GM21367 (cell line): ENCODE results near the gene PRKAR2B.

Experiments used
- ATAC-seq: cut with Tn5 transposase; IDR thresholded peaks from one replicate; pipeline ENCODE4 v1.9.1; 2021; ENCODE audit not compliant: unreplicated experiment

Gene PRKAR2B

DNA sequence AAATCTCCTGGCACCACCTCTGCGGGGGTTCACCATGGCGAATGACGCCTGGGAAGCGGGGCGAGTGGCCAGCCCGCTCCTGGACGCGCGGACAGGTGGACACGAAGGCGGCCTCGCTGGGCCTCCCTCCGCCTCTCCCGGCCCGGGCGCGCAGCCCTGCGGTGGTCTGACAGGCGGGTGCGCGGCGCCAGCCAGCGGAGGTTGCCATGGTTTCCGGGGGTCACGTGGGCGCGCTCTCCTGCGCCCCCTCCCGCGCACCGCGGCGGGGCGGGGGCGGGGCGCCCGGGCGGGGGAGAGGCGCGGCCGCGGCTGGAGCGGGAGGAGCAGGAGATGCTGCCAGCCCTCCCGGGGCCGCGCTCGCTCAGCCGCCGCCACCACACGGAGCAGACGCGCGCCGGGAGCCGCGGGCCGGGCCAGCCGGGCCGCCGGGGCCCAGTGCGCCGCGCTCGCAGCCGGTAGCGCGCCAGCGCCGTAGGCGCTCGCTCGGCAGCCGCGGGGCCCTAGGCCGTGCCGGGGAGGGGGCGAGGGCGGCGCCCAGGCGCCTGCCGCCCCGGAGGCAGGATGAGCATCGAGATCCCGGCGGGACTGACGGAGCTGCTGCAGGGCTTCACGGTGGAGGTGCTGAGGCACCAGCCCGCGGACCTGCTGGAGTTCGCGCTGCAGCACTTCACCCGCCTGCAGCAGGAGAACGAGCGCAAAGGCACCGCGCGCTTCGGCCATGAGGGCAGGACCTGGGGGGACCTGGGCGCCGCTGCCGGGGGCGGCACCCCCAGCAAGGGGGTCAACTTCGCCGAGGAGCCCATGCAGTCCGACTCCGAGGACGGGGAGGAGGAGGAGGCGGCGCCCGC is at the start of gene PRKAR2B:
Gene PRKAR2B (plus strand): TSS at position 359 of the 848 bp plus-strand sequence. CDS start 203 bp downstream, at position 562.
- ATAC-seq, result peak; percentile 81

DNA sequence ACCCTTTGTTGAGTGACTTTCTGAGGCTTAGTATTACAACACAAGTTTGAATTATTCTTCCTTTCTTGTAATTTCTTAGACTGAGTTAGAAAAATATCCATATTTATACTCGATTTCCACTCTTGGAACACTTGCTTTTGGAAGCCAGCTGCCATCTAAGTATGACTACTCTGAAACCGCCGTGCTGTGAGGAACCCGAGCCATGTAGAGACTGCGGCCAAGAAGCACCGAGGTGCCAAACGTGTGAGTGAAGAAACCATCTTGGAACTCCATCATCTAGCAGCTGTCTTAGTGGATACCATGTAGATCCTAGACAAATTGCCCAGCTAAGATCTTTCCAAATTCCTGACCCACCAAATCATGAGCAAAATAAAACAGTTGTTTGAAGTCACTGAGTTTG is 49.7 kb upstream of the PRKAR2B start:
- no peak for ATAC-seq

DNA sequence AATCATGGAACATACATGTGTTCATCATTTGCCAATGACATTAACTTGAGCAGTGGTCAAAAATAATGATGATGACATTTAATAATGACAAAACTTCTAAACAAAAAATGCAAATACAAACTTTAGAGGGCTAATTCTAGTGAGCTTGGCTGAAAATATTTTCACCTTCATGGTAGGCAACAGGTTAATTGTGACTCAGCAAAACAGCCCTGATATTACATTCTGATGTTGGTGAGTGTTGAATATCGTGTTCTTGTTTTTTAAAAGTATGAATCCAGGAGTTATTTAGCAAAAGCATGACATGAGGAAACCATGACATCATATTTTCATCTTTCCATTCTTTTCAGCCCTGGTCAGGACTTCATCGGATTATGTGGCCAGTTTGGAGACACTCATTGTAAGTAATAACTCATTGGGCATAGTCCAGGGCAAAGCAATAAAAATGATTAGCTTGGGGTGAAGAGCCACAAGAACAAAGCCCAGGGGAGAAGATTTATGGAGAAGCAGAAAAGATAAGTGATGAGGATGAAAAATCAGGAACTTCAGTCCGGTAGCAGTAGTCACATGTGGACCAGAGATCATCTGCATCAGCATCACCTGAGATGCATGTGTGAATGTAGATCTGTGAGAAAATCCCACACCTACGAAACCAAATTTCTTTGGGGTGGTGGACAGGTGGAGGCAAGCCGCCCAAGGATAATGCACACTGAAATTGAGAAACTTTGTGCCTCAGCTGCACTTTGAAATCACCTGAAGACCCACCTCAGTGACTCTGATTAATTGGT is 46.8 kb upstream of the PRKAR2B start:
- ATAC-seq, result no peak

DNA sequence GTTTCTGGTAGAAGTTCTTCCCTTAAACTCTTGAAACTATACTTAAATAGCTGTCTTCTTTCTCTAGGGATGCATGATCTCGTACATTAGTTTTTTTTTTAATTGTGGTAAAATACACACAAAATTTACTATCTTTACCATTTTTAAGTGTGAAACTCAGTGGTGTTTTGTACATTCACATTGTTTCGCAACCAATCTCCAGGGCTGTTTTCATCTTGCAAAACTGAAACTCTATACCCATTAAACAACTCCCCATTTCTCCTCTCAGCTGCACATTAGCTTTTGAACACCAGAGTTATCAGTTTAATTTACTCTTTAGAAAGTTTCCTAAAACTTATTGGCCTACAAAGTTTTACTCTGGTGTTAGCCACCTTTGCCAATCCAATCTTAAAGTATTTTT is 45.5 kb upstream of the PRKAR2B start:
- ATAC-seq, result no peak

DNA sequence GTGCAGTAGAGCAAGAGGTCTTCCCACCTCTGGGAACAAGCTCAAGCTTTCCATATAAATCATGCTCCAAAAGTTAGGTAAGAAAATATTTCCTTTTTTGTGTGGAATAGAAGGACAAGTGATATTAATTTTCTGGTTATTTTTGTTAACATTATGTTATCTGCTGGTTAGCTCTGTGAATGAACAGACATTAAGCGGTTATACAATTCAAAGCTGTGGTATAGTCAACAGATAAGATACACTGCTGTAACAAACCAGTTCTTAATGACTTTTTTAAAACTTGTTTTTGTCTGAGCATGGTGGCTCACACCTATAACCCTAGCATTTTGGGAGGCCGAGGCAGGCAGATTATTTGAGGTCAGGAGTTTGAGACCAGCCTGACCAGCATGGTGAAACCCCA is 43.0 kb upstream of the PRKAR2B start:
- ATAC-seq, result no peak

DNA sequence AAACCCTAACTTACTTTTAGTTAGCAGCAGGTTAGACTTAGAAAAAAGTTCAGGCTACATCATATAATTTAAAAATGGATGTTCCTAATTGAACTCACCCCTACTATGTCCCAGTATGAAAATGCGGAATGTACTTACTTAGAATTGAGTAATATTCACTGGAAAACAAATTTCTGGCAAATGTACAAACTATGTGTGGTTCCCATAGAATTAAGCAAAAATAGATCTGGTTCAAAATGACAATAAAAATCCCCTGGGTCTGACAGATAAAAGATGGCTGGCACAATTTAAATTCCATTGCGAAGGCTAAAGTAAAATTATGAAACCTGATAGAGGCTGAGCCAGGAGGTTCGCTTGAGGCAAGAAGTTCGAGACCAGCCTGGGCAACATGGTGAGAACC is 42.4 kb upstream of the PRKAR2B start:
- ATAC-seq, result no peak

DNA sequence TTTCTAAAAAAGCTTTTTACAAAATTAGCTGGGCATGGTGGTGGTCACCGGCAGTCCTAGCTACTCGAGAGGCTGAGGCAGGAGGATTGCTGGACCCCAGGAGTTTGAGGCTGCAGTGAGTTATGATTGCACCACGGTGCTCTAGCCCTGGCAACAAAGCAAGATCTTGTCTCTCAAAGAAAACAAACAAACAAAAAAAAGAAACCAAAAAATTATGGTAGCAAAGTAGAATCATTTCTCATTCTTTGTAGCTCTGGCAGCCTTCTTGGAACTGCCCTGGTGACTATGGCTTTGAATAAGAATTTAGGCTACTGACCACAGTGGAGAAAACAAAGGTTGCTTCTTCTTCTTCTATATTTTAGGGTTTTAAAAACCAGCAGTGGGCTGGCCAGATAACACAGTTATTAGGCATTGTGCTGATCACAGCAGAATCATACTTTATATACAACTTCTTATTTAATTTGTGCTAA is 41.9 kb upstream of the PRKAR2B start:
- ATAC-seq, result no peak

DNA sequence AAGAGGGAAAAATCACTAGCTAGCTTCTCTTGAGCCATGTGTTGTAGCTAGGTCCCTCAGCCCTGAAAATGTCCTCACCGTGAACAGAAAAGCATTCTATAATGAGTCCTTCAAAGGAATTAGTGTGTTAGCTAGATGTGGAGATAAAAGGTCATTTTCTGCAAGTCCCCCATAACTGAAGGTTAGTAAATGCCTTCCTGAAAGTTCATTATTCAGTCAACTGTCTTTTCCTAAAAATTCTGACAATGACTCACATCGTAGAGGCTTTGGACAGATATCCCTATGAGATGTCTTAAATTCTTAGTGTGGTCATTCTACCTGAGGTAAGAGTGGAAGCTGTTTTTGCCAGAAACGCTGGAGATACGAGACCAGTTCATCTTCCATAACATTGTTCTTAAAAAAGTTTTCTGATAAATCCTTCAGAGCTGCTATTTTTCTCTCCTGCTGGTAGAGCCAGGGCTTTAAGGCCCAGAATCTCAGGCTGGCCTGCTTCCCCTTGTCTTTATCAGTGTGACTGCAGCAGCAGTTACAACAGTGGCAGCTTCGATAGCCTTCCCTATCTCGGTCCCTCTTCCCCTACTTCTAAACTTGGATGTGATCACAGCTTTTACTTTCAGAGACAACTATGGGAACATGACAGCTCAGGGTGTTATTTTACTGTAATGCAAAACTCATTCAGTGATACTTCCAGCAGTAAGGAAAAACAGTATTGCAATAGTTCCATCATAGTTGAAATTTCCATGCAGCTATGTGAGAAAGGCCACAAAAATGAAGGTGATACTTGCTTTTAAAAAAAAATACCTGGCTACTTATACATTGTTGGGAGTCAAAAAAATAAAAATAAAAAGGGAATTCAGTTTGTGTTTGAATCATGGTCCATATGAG is 37.3 kb upstream of the PRKAR2B start:
- no peak for ATAC-seq

DNA sequence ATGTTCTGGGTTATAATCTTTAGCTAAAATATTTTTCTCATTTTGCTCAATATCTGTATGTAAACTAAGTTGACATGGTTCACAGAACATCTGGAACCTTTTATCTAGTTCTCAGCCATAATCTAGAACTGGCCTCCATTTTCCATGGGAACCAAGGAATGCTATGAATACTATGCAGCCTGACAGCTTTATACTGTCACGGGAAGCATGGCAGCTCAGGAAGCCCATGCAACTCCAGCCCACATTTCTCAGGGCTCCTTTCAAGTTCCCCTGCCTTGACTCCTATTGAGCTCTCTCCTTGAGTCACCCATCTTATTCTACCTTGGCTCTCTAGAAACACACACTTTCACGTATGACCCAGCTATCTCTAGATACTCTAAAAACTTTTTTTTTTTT is 36.6 kb upstream of the PRKAR2B start:
- no peak for ATAC-seq

DNA sequence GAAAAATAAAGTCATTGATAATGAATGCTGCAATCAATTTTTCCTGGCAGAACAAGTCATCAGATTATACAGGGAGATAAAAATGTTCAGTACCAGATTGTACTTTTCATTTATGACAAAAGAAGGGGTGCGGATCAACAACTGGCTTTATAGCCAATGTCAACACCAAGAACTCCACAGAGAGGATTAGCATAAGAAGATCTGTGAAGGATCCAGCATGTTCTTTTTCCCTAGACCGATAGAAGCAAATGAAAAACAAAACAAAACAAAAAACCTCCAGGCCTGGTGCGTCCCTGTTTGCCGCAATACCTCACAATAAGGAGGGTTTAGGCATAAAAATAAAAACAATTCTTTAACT is 34.7 kb upstream of the PRKAR2B start:
- ATAC-seq, result no peak

DNA sequence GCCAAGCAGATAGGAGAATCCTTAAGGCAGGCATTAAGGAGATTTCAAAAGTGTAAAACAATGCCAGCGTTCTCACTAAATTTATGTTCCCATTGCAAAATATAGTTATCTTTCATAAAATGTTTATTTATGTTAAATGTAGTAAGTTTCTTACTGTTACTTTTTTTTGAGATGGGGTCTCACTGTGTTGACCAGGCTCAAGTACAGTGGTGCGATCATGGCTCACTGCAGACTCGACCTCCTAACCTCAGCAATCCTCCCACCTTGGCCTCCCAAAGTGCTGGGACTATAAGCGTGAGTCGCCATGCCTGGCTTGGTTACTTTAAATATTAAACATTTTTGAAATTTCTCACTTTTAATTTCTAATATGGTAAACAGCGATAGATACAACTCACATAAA is 31.8 kb upstream of the PRKAR2B start:
- ATAC-seq, result no peak

DNA sequence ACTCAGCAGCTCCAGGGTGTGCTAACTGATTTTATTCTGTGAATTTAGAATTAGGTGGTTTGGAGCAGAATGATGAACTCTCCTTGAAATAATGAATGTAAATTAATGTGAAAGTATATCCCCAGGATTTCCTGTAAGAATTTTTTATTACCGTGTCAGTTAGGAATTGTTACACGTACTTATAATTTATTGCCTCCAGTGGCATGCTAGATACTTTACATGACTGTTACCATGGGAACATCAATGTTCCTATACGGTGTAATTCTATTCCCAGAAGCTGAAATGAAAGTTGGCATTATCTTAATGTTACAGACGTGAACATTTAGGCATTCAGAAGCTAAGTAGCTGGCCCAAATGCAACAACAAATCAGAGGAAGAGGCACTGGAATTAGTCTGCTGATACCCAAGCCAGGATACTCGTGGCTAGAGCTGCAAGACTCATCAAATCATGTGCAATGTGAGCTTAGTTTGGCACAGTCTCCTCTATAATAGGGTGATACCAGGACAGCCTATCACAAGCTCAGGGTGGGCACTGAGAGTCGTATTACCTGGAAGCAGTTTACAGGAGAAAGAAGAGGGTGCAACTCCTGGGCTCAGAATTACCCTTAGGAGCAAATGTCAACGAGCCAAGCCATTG is 30.0 kb upstream of the PRKAR2B start:
- no peak for ATAC-seq

DNA sequence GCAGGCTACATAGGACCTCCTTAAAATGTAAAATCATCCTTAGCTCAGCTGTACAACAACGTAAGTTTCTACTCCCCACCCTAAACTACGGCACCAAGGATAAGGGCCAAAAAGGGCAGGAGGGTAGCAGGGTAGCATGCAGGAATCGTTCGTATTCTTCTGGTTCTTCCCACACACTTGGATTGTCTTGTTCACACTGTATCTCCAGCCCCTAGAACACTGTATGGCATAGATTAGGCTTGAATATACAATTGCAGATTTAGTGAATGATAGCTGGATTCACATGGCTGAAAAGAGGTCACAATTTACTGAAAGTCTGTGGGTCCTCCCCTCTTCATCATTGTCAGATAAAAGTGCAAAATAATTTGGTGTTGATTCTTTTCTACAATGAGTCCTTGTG is 28.2 kb upstream of the PRKAR2B start:
- no peak for ATAC-seq

DNA sequence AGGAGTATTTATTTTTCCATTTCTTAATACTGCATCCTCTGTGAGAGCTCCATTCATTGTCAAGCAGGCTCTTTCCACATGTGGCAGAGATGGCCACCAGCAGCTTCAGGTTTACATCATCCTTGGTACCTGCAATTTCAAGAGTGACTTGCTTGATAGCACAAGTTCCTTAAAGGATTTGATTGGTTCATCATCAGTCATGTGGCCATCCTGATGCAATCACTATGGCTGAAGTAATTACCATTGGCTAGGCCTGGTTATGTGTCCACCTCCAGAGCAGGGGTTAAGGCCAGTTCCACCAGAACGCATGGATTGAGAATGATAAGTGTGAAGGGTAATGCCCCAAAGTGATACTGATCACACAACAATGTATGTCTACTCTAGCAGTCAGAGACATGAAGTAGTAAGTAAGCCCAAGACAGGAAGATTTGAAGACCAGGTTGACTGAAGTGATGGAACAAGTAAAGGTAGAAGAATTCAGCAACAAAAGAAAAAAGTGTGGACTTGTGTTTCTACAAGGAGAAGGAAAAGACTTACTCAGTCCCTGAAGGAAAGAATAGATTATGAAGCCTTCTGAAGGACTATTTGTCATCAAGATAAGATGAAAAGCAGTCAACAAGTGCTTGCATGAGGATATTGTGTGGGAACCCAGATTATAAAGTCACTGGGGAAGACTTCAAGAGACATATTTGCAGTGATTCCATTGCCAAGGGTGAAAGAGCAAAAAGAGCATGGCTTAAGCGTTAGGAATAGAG is 26.4 kb upstream of the PRKAR2B start:
- ATAC-seq, result no peak

DNA sequence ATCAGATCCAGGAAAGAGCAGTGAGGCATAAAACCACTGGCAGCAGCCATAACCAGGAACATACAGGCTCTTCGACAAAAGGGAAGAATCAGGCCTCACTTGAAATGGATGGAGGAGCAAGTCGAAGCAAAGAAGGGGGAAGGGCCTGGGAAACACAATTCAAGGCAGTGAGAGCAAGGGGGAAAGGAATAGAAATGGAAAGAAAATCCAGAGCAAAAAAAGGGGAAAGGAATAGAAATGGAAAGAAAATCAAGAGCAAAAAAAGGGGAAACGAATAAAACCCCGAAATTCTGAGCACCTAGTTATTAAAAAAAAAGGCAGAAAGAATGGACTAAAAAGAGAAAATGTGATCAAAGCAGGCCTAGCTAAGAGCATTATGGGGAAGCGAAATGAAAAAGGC is 24.1 kb upstream of the PRKAR2B start:
- ATAC-seq, result no peak

DNA sequence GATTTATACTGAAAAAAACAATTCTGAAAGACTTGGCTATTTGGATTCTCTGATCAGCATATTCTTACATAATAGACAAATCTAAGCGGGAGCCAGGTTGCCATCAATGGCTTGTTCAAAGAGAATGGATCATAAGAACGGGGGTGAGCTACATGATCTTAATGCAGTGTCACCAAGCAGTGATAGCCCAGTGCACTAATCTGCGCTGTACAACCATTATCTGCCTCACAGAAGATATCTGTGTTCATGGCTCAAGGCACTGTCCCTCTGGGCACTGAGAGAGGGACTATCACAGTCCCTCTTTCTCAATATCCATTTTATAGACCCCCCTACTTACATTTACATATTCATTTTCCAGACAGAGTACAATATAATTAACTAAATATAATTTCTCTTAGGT is 22.9 kb upstream of the PRKAR2B start:
- no peak for ATAC-seq

DNA sequence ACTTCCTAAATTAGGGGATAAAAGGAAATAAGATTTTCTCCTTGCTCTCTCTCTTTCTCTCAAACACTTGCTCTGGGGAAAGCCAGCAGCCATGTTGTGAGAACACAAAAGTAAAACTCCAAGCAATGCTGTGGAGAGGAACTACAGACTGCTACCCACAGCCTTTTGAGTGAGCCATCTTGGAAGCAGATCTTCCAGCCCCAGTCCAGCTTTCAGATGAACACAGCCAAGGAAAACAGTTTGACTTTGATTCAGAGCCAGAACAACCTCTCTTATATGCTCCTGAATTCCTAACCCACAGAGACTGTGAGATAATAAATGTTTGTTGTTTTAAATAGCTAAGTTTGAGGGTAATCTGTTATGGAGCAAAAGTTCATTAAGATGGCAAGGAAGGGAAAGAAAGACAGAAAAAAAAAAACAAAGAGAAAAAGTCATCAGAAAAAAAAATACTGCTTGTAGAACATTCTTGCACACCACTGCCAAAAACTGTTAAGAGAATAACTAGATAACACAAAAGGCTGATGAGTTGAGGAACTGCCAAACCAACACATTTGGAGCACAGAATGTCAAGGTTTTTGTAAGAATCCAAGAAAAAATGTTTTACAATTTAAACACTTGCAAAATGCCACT is 20.9 kb upstream of the PRKAR2B start:
- no peak for ATAC-seq

DNA sequence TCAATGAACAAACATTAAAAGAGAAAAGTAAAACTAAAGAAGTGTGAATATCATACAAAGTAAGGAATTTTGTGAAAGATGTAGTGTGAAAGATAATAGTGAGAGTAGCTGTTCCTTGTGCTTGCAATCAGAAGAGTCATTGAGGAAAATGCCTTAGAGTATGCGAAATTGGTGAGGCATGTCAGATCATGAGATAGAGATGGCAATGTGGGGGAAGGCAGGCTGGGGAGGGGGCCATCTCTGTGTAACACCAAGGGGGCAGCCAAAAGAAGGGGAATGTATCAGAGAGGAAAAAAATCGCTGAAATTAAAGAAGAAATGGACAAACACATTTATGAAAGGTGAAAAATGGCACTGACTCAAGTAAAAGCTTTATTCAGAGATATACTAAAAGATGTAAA is 19.6 kb upstream of the PRKAR2B start:
- no peak for ATAC-seq

DNA sequence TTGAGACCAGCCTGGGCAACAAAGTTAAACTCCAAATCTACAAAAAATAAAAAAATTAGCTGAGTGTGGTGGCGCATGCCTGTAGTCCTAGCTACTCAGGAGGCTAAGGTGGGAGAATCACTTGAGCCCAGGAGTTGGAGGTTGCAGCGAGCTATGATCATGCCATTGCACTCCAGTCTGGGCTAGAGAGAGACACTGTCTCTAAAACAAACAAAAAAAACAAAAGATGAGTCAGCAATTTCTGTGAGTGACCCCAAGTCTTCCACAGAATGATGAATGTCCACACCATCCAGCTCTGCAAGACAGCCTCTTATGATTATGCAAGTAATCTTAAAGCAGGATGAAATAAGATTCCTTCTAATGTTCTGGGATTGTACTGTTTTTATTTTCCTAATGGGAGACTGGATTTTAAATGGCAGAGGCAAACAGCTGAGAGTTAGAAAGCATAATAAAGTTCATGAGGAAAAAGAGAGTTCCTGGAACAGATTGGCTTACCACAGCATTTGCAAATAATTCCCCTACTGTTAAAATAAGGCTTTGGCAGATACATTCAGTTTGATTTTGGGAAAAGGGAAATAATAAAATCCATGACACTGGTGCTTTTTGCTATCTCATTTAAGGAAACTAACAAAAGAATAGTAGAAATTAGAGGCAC is 18.9 kb upstream of the PRKAR2B start:
- ATAC-seq, result no peak
